ENCODE data around the gene PPP1R14D.
A peak's percentile ranks its signal among the peaks of the same experiment; 100 is the strongest.
"Not testable (repeated sequence)": the region's sequence is repeated elsewhere in the genome, so short reads cannot be mapped to it uniquely, and the experiment has no call there.

Gene PPP1R14D

GRCh38 chr15:40828447-40829036 is at the start of gene PPP1R14D:
Gene PPP1R14D, minus strand, starts transcription at chr15:40828708. Its CDS starts 67 bp downstream, at chr15:40828641.
- DNase-seq (ENCODE audit: low read depth), result no peak

GRCh38 chr15:40877694-40878093 is 49.2 kb upstream of the PPP1R14D start:
- no peak for DNase-seq (ENCODE audit: low read depth)

- DNase-seq (ENCODE audit: low read depth), result no peak
Observed at GRCh38 chr15:40875991-40876730, 47.7 kb upstream of the PPP1R14D start.

GRCh38 chr15:40873694-40874561 is 45.4 kb upstream of the PPP1R14D start, which contains the start of gene RHOV:
Gene RHOV, minus strand, starts transcription at chr15:40874234. Its CDS starts 95 bp downstream, at chr15:40874139.
- DNase-seq (ENCODE audit: low read depth), result no peak

- DNase-seq (ENCODE audit: low read depth), result no peak
Observed at GRCh38 chr15:40872791-40873693, 44.5 kb upstream of the PPP1R14D start.

GRCh38 chr15:40871749-40872617 is 43.5 kb upstream of the PPP1R14D start:
- no peak for DNase-seq (ENCODE audit: low read depth)

- no peak for DNase-seq (ENCODE audit: low read depth)
Observed at GRCh38 chr15:40870716-40871115, 42.2 kb upstream of the PPP1R14D start.

- no peak for DNase-seq (ENCODE audit: low read depth)
Observed at GRCh38 chr15:40869686-40870085, 41.2 kb upstream of the PPP1R14D start.

GRCh38 chr15:40867199-40867598 is 38.7 kb upstream of the PPP1R14D start:
- no peak for DNase-seq (ENCODE audit: low read depth)

GRCh38 chr15:40863660-40864270 is 35.3 kb upstream of the PPP1R14D start:
- DNase-seq (ENCODE audit: low read depth), result no peak

GRCh38 chr15:40861147-40861546 is 32.6 kb upstream of the PPP1R14D start:
- DNase-seq (ENCODE audit: low read depth), result not testable (repeated sequence)

GRCh38 chr15:40859206-40859851 is 30.8 kb upstream of the PPP1R14D start:
- peak; percentile 73 for DNase-seq (ENCODE audit: low read depth)

- no peak for DNase-seq (ENCODE audit: low read depth)
Observed at GRCh38 chr15:40858706-40859105, 30.2 kb upstream of the PPP1R14D start.

GRCh38 chr15:40857601-40858341 is 29.3 kb upstream of the PPP1R14D start:
- peak; percentile 73 for DNase-seq (ENCODE audit: low read depth)

GRCh38 chr15:40856746-40857145 is 28.2 kb upstream of the PPP1R14D start:
- no peak for DNase-seq (ENCODE audit: low read depth)

- no peak for DNase-seq (ENCODE audit: low read depth)
Observed at GRCh38 chr15:40855706-40856234, 27.3 kb upstream of the PPP1R14D start.

GRCh38 chr15:40854161-40854560 is 25.7 kb upstream of the PPP1R14D start:
- DNase-seq (ENCODE audit: low read depth), result no peak

- no peak for DNase-seq (ENCODE audit: low read depth)
Observed at GRCh38 chr15:40853241-40853890, 24.9 kb upstream of the PPP1R14D start.
